Activated CD4-positive, alpha-beta memory T cell treated with anti-CD3 and anti-CD28 coated beads, Interleukin-2, amount 10 ng/mL, durations not matched to agents 7 days and 5 days (primary cell): ENCODE results near the gene GPR152. TPM values are rescaled to one million over a fixed set of nuclear protein-coding genes. Genes with fewer than 3 reads are reported as not detected.

Experiments used
- total RNA-seq, 2 experiments: library from RNA; stranded (reverse); gene quantifications; one replicate each; pipeline ENCODE4 v1.2.3, GENCODE V29; 2021

The GPR152 gene
- total RNA-seq, 2 experiments from 2014 or later, result not detected

Other genes with a start within 250 kb of the GPR152 start
- gene GRK2, start 186.3 kb downstream of the GPR152 start, total RNA-seq, result 100 to 1,000 TPM; 333 to 338 TPM
- 100 to 1,000 TPM; 157 to 163 TPM for gene ANKRD13D, start 163.4 kb downstream of the GPR152 start, total RNA-seq
- gene SSH3, start 149.2 kb downstream of the GPR152 start, total RNA-seq, result 10 to 100 TPM; 15.4 to 19.0 TPM
- gene POLD4, start 99.2 kb downstream of the GPR152 start, total RNA-seq, result 10 to 100 TPM; 74.0 to 74.1 TPM
- under 1 TPM; 0.65 to 0.71 TPM for gene CLCF1, start 79.1 kb downstream of the GPR152 start, total RNA-seq
- gene RAD9A, start 60.7 kb downstream of the GPR152 start, total RNA-seq, result 10 to 100 TPM; 48.0 to 53.9 TPM
- gene PPP1CA, start 50.9 kb downstream of the GPR152 start, total RNA-seq, result 100 to 1,000 TPM; 308 to 315 TPM
- 100 to 1,000 TPM; 285 to 310 TPM for gene TBC1D10C, start 48.6 kb downstream of the GPR152 start, total RNA-seq
- gene CARNS1, start 37.1 kb downstream of the GPR152 start, total RNA-seq, result 1 to 10 TPM in 1 of 2 experiments, under 1 TPM in 1; 0.76 to 1.1 TPM
- gene RPS6KB2, start 24.2 kb downstream of the GPR152 start, total RNA-seq, result 10 to 100 TPM; 56.9 to 57.1 TPM
- gene PTPRCAP, start 15.0 kb downstream of the GPR152 start, total RNA-seq, result 100 to 1,000 TPM; 398 to 401 TPM
- 100 to 1,000 TPM; 192 to 196 TPM for gene CORO1B, start 9.3 kb downstream of the GPR152 start, total RNA-seq
- gene CABP4, start 2.6 kb upstream of the GPR152 start, total RNA-seq, result 1 to 10 TPM; 2.3 to 3.3 TPM
- 10 to 100 TPM; 36.3 to 37.6 TPM for gene TMEM134, start 16.5 kb upstream of the GPR152 start, total RNA-seq
- 100 to 1,000 TPM; 152 to 159 TPM for gene AIP, start 30.3 kb upstream of the GPR152 start, total RNA-seq
- 100 to 1,000 TPM; 116 to 120 TPM for gene PITPNM1, start 52.6 kb upstream of the GPR152 start, total RNA-seq
- gene CDK2AP2, start 55.4 kb upstream of the GPR152 start, total RNA-seq, result 100 to 1,000 TPM; 116 to 119 TPM
- not detected for gene CABP2, start 70.7 kb upstream of the GPR152 start, total RNA-seq
- gene GSTP1, start 131.1 kb upstream of the GPR152 start, total RNA-seq, result 100 to 1,000 TPM; 195 to 198 TPM
- gene NDUFV1, start 154.2 kb upstream of the GPR152 start, total RNA-seq, result 100 to 1,000 TPM; 174 to 193 TPM
- gene NUDT8, start 177.2 kb upstream of the GPR152 start, total RNA-seq, result 10 to 100 TPM in 1 of 2 experiments, 1 to 10 TPM in 1; 9.3 to 10.8 TPM
- gene TBX10, start 187.0 kb upstream of the GPR152 start, total RNA-seq, result not detected
- under 1 TPM; 0.18 to 0.25 TPM for gene ACY3, start 198.0 kb upstream of the GPR152 start, total RNA-seq
- not detected for gene ALDH3B2, start 221.9 kb upstream of the GPR152 start, total RNA-seq